COLO829 (cell line): ENCODE data around the gene CCDC97.
"Not testable (repeated sequence)": the region's sequence is repeated elsewhere in the genome, so short reads cannot be mapped to it uniquely, and the experiment has no call there.

ENCODE experiments used
- DNase-seq: peaks from one replicate; pipeline ENCODE4 v3.0.0; 2012; ENCODE audit warnings: low spot score

Gene CCDC97

DNA sequence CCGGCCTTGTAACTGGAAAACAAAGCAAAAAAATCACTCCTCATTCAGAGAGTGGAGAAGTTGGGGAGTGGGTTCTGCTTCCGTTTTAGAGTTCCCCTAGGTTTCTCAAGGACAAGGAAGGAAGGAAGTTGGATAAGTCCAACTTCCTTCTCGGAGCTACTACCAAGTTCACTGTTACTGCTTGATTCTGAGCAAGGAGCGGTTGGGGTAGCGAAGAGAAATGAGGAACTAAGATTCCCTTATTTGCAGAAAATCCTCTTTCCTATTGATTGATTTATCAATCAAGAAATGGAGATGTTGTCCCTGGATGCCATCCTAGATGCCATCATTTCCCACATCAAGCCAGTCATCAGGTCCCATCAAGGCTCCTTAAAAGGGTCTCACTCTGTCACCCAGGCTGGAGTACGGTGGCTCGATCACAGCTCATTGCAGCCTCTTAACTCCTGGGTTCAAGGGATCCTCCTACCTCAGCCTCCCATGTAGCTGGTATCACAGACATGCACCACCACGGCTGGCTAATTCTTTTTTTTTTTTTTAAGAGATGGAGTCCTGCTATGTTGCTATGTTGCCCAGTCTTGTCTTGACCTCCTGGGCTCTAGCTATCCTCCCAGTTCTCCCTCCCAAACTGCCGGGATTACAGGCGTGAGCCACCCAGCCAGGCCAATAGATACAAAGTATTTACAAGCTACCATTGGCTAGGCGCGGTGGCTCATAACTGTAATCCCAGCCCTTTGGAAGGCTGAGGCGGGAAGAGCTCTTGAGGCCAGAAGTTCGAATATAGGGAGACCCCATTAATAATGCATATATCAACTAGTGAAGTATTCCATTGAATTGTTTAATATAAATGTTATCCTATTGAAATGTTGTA, 54.8 kb downstream of the CCDC97 start:
- DNase-seq = no peak

DNA sequence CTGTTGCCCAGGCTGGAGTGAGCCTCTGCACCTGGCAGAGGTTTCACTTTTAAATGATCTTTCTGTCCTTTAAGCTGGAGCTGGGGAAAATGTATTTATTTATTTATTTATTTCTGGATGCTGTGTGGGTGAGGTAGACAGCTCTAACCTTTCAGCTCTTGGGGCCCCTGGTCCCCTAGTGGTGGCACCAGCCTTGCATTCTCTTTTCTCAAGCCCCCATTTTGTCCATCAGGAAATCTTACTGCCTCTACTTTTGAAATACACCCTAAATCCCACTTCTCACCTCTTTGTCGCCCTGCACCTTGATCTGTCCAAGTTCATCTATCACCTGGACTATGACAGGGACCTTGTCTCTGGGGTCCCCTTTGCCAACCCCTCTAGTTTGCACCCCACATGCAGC, 56.1 kb downstream of the CCDC97 start:
- no peak for DNase-seq

DNA sequence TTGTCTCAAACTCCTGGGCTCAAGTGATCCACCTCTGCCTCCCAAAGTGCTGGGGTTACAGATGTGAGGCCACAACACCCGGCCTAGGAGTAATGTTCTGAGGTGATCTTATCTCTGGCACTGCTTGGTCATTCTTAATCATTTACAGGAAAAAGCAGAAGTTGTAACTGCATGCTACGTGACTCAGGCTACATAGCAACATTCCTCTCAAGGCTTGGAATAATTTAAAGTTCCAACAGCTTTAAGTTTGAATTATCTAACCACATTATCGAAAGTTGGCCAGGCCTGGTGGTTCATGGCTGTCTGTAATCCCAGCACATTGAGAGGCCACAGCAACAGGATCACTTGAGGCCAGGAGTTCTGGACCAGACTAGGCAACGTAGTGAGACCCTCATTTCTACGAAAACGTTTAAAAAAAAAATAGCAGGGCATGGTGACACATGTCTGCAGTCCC, 57.9 kb downstream of the CCDC97 start:
- no peak for DNase-seq

DNA sequence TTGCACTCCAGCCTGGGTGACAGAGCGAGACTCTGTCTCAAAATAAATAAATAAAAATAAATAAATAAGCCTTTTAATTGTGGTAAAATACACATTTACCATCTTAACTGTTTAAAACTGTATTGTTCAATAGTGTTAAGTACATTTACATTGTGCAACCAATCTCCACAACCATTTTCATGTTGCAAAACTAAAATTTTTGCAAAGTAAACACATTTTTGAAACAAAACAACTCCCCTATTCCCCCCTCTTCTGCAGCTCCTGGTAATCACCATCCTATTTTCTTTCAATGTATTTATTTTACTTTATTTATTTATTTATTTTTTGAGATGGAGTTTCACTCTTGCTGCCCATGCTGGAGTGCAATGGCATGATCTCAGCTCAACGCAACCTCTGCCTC, 59.8 kb downstream of the CCDC97 start:
- DNase-seq = no peak

DNA sequence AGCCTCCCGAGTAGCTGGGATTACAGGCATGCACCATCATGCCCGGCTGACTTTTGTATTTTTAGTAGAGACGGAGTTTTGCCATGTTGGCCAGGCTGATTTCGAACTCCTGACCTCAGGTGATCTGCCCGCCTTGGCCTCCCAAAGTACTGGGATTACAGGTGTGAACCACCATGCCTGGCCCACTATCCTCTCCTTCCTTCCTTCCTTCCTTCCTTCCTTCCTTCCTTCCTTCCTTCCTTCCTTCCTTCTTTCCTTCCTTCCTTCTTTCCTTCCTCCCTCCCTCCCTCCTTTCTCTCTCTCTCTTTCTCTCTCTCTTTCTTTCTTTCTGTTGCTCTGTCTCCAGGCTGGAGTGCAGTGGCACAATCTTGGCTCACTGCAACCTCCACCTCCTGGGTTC, 61.1 kb downstream of the CCDC97 start:
- not testable (repeated sequence) for DNase-seq

DNA sequence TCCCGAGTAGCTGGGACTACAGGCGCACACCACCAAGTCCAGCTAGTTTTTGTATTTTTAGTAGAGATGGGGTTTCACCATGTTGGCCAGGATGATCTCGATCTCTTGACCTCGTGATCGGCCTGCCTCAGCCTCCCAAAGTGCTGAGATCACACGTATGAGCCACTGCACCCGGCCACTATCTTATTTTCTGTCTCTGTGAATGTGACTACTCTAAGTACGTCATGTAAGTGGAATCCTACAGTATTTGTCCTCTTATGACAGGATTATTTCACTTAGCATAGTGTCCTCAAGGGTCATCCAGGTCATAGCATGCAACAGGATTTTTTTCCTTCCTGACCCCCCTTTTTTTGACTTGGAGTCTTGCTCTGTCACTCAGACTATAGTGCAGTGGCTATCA, 61.6 kb downstream of the CCDC97 start:
- DNase-seq = no peak

DNA sequence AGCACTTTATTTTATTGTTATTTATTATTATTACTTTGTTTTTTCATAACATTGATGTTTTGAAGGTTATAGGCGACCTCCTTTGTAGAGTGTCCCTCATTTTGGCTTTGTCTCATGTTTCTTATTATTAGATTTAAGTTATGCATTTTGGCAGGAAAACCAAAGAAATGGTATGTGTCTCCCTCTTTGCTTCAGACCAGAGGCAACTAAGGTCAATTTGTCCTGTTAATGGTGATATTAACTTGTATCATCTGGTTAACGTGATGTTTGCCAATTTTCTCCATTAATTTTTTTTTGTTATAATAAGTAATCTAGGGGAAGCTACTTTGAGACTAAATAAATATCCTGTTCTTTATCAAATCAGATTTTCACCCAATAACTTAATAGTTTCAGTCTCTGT, 62.5 kb downstream of the CCDC97 start:
- DNase-seq = no peak

DNA sequence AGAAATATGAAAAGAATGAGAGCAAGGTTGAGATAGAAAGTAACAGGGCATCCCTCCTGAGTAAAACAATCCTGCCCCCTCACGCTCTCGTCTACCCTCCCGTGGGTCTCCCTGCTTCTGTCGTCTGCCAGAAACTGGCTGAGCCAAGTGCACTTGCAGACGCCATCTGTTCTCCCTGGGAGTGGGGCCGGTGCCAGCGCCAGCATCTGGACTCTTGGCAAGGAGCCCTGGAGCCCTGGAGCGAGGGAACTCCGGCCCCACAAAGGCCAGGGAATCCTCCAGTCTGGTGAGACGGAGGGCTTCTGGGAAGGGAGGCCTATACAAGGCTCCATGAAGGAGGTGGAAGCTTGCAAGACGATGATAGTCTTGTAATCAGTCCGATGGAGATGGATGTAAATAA, 64.0 kb downstream of the CCDC97 start:
- DNase-seq = no peak
